ENCODE data around the gene ABCA13. TPM values are rescaled to one million over a fixed set of nuclear protein-coding genes. Genes with fewer than 3 reads are reported as not detected.

ABCA13 gene
- polyA plus RNA-seq, 1 of the 3 experiments (the other 2 are of a cell fraction), result not detected

DNA sequence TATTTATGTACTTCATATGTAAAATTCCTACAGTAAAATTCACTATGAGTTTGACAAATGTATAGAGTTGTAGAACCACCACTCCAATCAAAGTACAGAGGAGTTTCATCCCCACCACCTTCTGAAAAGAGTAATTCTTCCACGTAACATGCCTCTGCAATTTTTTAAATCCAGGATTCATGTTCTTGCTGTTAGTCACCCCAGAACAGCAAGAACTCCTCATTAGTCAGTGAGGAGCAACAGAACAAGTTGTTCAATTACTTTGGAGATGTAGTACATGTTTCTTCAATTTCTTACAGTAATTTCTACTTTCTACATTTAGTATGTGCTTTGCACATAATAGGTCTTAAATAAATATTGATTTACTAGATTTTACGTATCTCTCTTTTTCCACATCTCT, 248.1 kb downstream of the ABCA13 start:
- Histone ChIP-seq H3F3A (replicated peaks; ENCODE audit: insufficient read depth) (no peaks in the 10 kb centered on the region), H3K9me3 (no peaks in the 10 kb centered on the region), H3K27ac (ENCODE audit: low read depth in 2 of 2, low read length in 1 of 2) (no peak overlapping the region), H2AFZ (ENCODE audit: low read depth) (no peak overlapping the region), H3K4me3 (ENCODE audit: low read depth in 2 of 2, low read length in 1 of 2) (no peak overlapping the region), H3K36me3 (replicated peaks in 1 of 2; ENCODE audit: control insufficient read depth in 1 of 2, insufficient read depth in 2 of 2, low read length in 1 of 2) (no peaks in the 10 kb centered on the region), H3K9ac (no peak overlapping the region), H3K4me1 (ENCODE audit: control insufficient read depth in 1 of 2, insufficient read depth in 2 of 2, low read depth in 1 of 2, low read length in 1 of 2) (no peaks in the 10 kb centered on the region), H3K79me2 (ENCODE audit: insufficient read depth) (no peaks in the 10 kb centered on the region), H3K27me3 (ENCODE audit: insufficient read depth) (peaks cover 8% of the 10 kb centered on the region), H3K9me2 (no peaks in the 10 kb centered on the region), H3K4me2 (no peak overlapping the region), H4K20me1 (ENCODE audit: insufficient read depth) (no peaks in the 10 kb centered on the region)
- ChIA-PET POLR2A (no interaction called here), CTCF (no interaction called here)
- DNase-seq, result no peak
- WGBS (ENCODE audit: low lambda C conversion rate), result 2% methylated on average over 2 of the region's 2 CpGs
- TF ChIP-seq TAF1 (IDR thresholded peaks at IDR 0.05; ENCODE audit: borderline replicate concordance, low read depth, low read length) (no peak), NFIC (IDR thresholded peaks at IDR 0.05; ENCODE audit: borderline replicate concordance) (no peak), IRF3 (IDR thresholded peaks at IDR 0.05; ENCODE audit: low read depth, low read length) (no peak), MEF2A (IDR thresholded peaks at IDR 0.05; ENCODE audit: borderline replicate concordance, low read depth) (no peak), SIN3A (IDR thresholded peaks at IDR 0.05; ENCODE audit: borderline replicate concordance, low read depth, low read length) (no peak), GATA2 (CRISPR knock-in tag; IDR thresholded peaks at IDR 0.05) (no peak), RCOR1 (IDR thresholded peaks at IDR 0.05; ENCODE audit: low read length) (no peak), RXRA (IDR thresholded peaks at IDR 0.05; ENCODE audit: borderline replicate concordance, low read depth) (no peak), POLR2AphosphoS5 (IDR thresholded peaks at IDR 0.05; ENCODE audit: low read depth, low read length) (no peak), GABPA (IDR thresholded peaks at IDR 0.05; ENCODE audit: low read depth) (no peak), CHD2 (IDR thresholded peaks at IDR 0.05; ENCODE audit: low read length, partially characterized antibody) (no peak)
- TF ChIP-seq, protein P1, sequence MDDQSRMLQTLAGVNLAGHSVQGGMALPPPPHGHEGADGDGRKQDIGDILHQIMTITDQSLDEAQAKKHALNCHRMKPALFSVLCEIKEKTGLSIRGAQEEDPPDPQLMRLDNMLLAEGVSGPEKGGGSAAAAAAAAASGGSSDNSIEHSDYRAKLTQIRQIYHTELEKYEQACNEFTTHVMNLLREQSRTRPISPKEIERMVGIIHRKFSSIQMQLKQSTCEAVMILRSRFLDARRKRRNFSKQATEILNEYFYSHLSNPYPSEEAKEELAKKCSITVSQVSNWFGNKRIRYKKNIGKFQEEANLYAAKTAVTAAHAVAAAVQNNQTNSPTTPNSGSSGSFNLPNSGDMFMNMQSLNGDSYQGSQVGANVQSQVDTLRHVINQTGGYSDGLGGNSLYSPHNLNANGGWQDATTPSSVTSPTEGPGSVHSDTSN (IDR thresholded peaks at IDR 0.05), result no peak
- TF ChIP-seq, protein P2, sequence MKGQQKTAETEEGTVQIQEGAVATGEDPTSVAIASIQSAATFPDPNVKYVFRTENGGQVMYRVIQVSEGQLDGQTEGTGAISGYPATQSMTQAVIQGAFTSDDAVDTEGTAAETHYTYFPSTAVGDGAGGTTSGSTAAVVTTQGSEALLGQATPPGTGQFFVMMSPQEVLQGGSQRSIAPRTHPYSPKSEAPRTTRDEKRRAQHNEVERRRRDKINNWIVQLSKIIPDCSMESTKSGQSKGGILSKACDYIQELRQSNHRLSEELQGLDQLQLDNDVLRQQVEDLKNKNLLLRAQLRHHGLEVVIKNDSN (IDR thresholded peaks at IDR 0.05; ENCODE audit: borderline replicate concordance, low read depth), result no peak
- TF ChIP-seq, protein P3, sequence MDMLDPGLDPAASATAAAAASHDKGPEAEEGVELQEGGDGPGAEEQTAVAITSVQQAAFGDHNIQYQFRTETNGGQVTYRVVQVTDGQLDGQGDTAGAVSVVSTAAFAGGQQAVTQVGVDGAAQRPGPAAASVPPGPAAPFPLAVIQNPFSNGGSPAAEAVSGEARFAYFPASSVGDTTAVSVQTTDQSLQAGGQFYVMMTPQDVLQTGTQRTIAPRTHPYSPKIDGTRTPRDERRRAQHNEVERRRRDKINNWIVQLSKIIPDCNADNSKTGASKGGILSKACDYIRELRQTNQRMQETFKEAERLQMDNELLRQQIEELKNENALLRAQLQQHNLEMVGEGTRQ (IDR thresholded peaks at IDR 0.05; ENCODE audit: borderline replicate concordance, low read depth, low read length), result no peak

DNA sequence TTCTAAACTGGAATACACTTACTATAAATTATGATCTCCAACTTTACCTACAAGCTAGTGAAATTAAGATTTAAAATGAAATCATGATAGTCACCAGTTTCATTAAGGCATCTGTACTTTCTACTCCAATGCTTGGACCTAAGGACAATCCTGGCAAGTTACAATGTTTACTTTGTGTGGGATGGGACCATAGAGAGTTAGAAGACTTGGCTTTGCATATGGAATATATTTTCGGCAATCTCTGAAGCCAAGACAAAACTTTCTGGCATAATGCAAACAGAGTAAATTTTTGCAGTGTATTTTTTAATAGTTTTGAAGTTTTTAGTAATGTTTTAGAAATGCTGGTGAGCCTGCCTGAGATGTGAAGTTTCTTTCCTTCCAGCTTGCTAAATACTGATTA, 248.9 kb downstream of the ABCA13 start:
- CTCF ChIA-PET, result no interaction called here
- Histone ChIP-seq H3K4me2 (no peak overlapping the region), H2AFZ (ENCODE audit: low read depth) (no peak overlapping the region), H3K9ac (no peak overlapping the region), H3F3A (replicated peaks; ENCODE audit: insufficient read depth) (no peaks in the 10 kb centered on the region), H3K4me3 (ENCODE audit: low read depth in 2 of 2, low read length in 1 of 2) (no peak overlapping the region), H3K4me1 (ENCODE audit: control insufficient read depth in 1 of 2, insufficient read depth in 2 of 2, low read depth in 1 of 2, low read length in 1 of 2) (no peaks in the 10 kb centered on the region), H3K79me2 (ENCODE audit: insufficient read depth) (no peaks in the 10 kb centered on the region), H4K20me1 (ENCODE audit: insufficient read depth) (no peaks in the 10 kb centered on the region), H3K27me3 (ENCODE audit: insufficient read depth) (peaks cover 4% of the 10 kb centered on the region; the same call in 1 of the 2 replicates), H3K9me3 (no peaks in the 10 kb centered on the region), H3K36me3 (replicated peaks in 1 of 2; ENCODE audit: control insufficient read depth in 1 of 2, insufficient read depth in 2 of 2, low read length in 1 of 2) (no peaks in the 10 kb centered on the region), H3K27ac (ENCODE audit: low read depth in 2 of 2, low read length in 1 of 2) (no peak overlapping the region), H3K9me2 (no peaks in the 10 kb centered on the region)
- 0% methylated on average over 1 of the region's 1 CpG for whole genome bisulfite sequencing (ENCODE audit: low lambda C conversion rate)
- DNase-seq, result no peak
- POLR2A ChIA-PET, result no interaction called here
- TF ChIP-seq, protein P4, sequence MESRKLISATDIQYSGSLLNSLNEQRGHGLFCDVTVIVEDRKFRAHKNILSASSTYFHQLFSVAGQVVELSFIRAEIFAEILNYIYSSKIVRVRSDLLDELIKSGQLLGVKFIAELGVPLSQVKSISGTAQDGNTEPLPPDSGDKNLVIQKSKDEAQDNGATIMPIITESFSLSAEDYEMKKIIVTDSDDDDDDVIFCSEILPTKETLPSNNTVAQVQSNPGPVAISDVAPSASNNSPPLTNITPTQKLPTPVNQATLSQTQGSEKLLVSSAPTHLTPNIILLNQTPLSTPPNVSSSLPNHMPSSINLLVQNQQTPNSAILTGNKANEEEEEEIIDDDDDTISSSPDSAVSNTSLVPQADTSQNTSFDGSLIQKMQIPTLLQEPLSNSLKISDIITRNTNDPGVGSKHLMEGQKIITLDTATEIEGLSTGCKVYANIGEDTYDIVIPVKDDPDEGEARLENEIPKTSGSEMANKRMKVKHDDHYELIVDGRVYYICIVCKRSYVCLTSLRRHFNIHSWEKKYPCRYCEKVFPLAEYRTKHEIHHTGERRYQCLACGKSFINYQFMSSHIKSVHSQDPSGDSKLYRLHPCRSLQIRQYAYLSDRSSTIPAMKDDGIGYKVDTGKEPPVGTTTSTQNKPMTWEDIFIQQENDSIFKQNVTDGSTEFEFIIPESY (IDR thresholded peaks at IDR 0.05; ENCODE audit: borderline replicate concordance, low read depth), result no peak
- TF ChIP-seq GATA2 (CRISPR knock-in tag; IDR thresholded peaks at IDR 0.05), result no peak
- TF ChIP-seq RAD21 (IDR thresholded peaks at IDR 0.05; ENCODE audit: low read length), result no peak
- no peak for TF ChIP-seq TCF12 (IDR thresholded peaks at IDR 0.05)
- no peak for TF ChIP-seq TEAD4 (IDR thresholded peaks at IDR 0.05; ENCODE audit: borderline replicate concordance, insufficient read depth)
- TF ChIP-seq ELF1 (IDR thresholded peaks at IDR 0.05), result no peak
- no peak for TF ChIP-seq NRF1 (IDR thresholded peaks at IDR 0.05; ENCODE audit: low read depth, low read length)
